Smooth muscle cell of the umbilical artery (primary cell): ENCODE measurements around the gene CWF19L1. TPM values are rescaled to one million over a fixed set of nuclear protein-coding genes. Genes with fewer than 3 reads are reported as not detected.

ENCODE experiments used
- total RNA-seq: library from RNA; depleted of rRNA; stranded (reverse); fragments of >200 nt; gene quantifications from 2 replicates; pipeline ENCODE4 v1.2.3, GENCODE V29; 2014

CWF19L1 gene
- 20.4 and 24.9 TPM in 2 replicates for total RNA-seq

GRCh38 chr10:100267239-100268104 is at the start of gene CWF19L1:
TSS of gene CWF19L1 (minus strand) at chr10:100267638. CDS start at chr10:100267593, 45 bp downstream.

GRCh38 chr10:100286051-100287033 is 18.9 kb upstream of the CWF19L1 start, which contains the start of gene BLOC1S2:
TSS of gene BLOC1S2 (minus strand) at chr10:100286680. CDS start at chr10:100286659, 21 bp downstream.

GRCh38 chr10:100185364-100186252 is 81.8 kb downstream of the CWF19L1 start, which contains the start of gene ERLIN1:
TSS of gene ERLIN1 (minus strand) at chr10:100186029. CDS start at chr10:100185626, 403 bp downstream.

Other genes starting within 250 kb of the CWF19L1 start
- gene CPN1, start 185.8 kb downstream of the CWF19L1 start, total RNA-seq: not detected in 2 replicates
- gene ERLIN1, start 81.6 kb downstream of the CWF19L1 start, total RNA-seq: 41.6 and 74.6 TPM in 2 replicates
- gene CHUK, start 38.0 kb downstream of the CWF19L1 start, total RNA-seq: 32.7 and 37.8 TPM in 2 replicates
- 63.1 and 68.6 TPM in 2 replicates for gene BLOC1S2, start 19.0 kb upstream of the CWF19L1 start, total RNA-seq
- gene PKD2L1, start 62.6 kb upstream of the CWF19L1 start, total RNA-seq: not detected in 2 replicates
- gene SCD, start 79.6 kb upstream of the CWF19L1 start, total RNA-seq: 366 and 582 TPM in 2 replicates
- gene WNT8B, start 195.4 kb upstream of the CWF19L1 start, total RNA-seq: not detected in 2 replicates